Vagina (tissue), 2 donors: ENCODE data around the gene ISCA1.

Experiments
- CTCF ChIP-seq, 3 experiments: fragments of 450-650 bp in 2 of 3; fragments of 200-600 bp in 1 of 3; sonication (generic) in 1 of 3; IDR thresholded peaks; one replicate each; pipeline ENCODE4 v1.5.1; 2017 to 2019; ENCODE audit warnings: antibody characterized with exemption in 3 of 3, mild to moderate bottlenecking in 2 of 3, moderate library complexity in 2 of 3
- POLR2AphosphoS5 ChIP-seq, 2 donors: sonication (generic); formaldehyde crosslinking; IDR thresholded peaks; one replicate each; pipeline ENCODE4 v1.9.0; 2017; ENCODE audit warnings: antibody characterized with exemption in 2 of 2, mild to moderate bottlenecking in 2 of 2, low read depth in 1 of 2; ENCODE audit not compliant: insufficient read depth in 1 of 2

GRCh38 chr9:86263876-86264275, 18.5 kb downstream of the ISCA1 start:
- no peak for TF ChIP-seq CTCF (IDR thresholded peaks at IDR 0.05)
- no peak for TF ChIP-seq POLR2AphosphoS5 (IDR thresholded peaks at IDR 0.05; ENCODE audit: insufficient read depth in 1 of 2, low read depth in 1 of 2)
